K562 (cell line): Measurements from ENCODE around the gene DOK3. TPM values are rescaled to one million over a fixed set of nuclear protein-coding genes. Genes with fewer than 3 reads are reported as not detected.

Experiments
- CBFA2T3 ChIP-seq: fragments of 450-650 bp; IDR thresholded peaks from 2 replicates; pipeline ENCODE4 v1.6.1; 2017
- FUS ChIP-seq: fragments of 200-400 bp; formaldehyde crosslinking; optimal IDR thresholded peaks from 2 replicates; pipeline ENCODE3; 2017; ENCODE audit warnings: low read depth, low read length
- HEY1 ChIP-seq: fragments of 250-450 bp; sonication (Bioruptor Pico); IDR thresholded peaks from 2 replicates; pipeline ENCODE4 v1.5.0; 2020; ENCODE audit warnings: mild to moderate bottlenecking, moderate library complexity, borderline replicate concordance
- HSF4 ChIP-seq: fragments of 250-450 bp; sonication (Bioruptor Pico); IDR thresholded peaks from 2 replicates; pipeline ENCODE4 v2.1.2; 2022; ENCODE audit warnings: mild to moderate bottlenecking, moderate library complexity, borderline replicate concordance
- JUN ChIP-seq, 2 experiments: sonication (generic) in 1 of 2; formaldehyde crosslinking in 1 of 2; IDR thresholded peaks; 2 replicates each; pipeline versions ENCODE4 v1.6.1 to v1.8.0; 2012 to 2022; ENCODE audit warnings: borderline replicate concordance in 2 of 2, mild to moderate bottlenecking in 2 of 2, improper control_type of control experiment in 1 of 2, low read depth in 1 of 2, low read length in 1 of 2, missing genetic modification reagents in 1 of 2
- KHSRP ChIP-seq: fragments of 450-650 bp; IDR thresholded peaks from 2 replicates; pipeline ENCODE4 v1.6.1; 2017
- LEF1 ChIP-seq: fragments of 450-650 bp; IDR thresholded peaks from 2 replicates; pipeline ENCODE4 v1.6.1; 2016; ENCODE audit warnings: mild to moderate bottlenecking
- MITF ChIP-seq: IDR thresholded peaks from 2 replicates; pipeline ENCODE4 v1.6.1; 2014; ENCODE audit warnings: antibody characterized with exemption
- NBN ChIP-seq: fragments of 450-650 bp; IDR thresholded peaks from 2 replicates; pipeline ENCODE4 v1.6.1; 2016; ENCODE audit warnings: low read depth, mild to moderate bottlenecking
- NFE2 ChIP-seq: IDR thresholded peaks from 2 replicates; pipeline ENCODE4 v1.6.1; 2014; ENCODE audit warnings: antibody characterized with exemption, low read depth
- PHB ChIP-seq: fragments of 250-450 bp; sonication (Bioruptor Pico); IDR thresholded peaks from 2 replicates; pipeline ENCODE4 v1.5.0; 2021
- RAD21 ChIP-seq, 2 experiments: fragments of 250-450 bp in 1 of 2; fragments of 450-650 bp in 1 of 2; sonication (Bioruptor Pico) in 1 of 2; formaldehyde crosslinking in 1 of 2; IDR thresholded peaks in 1 of 2; conservative IDR thresholded peaks in 1 of 2; 2 replicates each; pipeline versions ENCODE4 v1.4.0 to v1.8.0; 2020 to 2022; ENCODE audit warnings: mild to moderate bottlenecking in 2 of 2, moderate library complexity in 1 of 2
- SMAD3 ChIP-seq: fragments of 450-650 bp; formaldehyde crosslinking; conservative IDR thresholded peaks from 2 replicates; pipeline ENCODE4 v1.4.0; 2020; ENCODE audit warnings: mild to moderate bottlenecking
- SNRNP70 ChIP-seq: fragments of 200-400 bp; formaldehyde crosslinking; optimal IDR thresholded peaks from 2 replicates; pipeline ENCODE3; 2017; ENCODE audit warnings: low read depth, low read length
- TRIM25 ChIP-seq: fragments of 450-650 bp; IDR thresholded peaks from 2 replicates; pipeline ENCODE4 v1.7.0; 2016; ENCODE audit warnings: borderline replicate concordance
- ZBTB1 ChIP-seq: sonication (generic); formaldehyde crosslinking; IDR thresholded peaks from 2 replicates; pipeline ENCODE4 v1.8.1; 2023; ENCODE audit warnings: missing genetic modification reagents, low read depth, mild to moderate bottlenecking, borderline replicate concordance
- ZNF239 ChIP-seq: fragments of 250-450 bp; sonication (Bioruptor Pico); IDR thresholded peaks from 2 replicates; pipeline ENCODE4 v1.4.0; 2020; ENCODE audit warnings: mild to moderate bottlenecking
- polyA plus RNA-seq, 8 experiments: library from polyadenylated mRNA; depleted of rRNA in 4 of 8; stranded (reverse) in 5 of 8; unstranded in 3 of 8; fragments of >200 nt; fragmentation: Nextera tagmentation in 2 of 8; fragmentation: Illumina TruSeq in 1 of 8; extraction: Ambion mirVana in 2 of 8; extraction: Trizol in 1 of 8; gene quantifications; 2 replicates each; pipeline versions ENCODE4 v1.2.1 to v1.2.3, GENCODE V29; 2011 to 2014; ENCODE audit warnings: inconsistent platforms in 1 of 8, missing spikeins in 1 of 8
- total RNA-seq, 7 experiments: library from RNA; depleted of rRNA in 6 of 7; stranded (reverse); fragments of >200 nt in 6 of 7; fragmentation: Illumina TruSeq in 2 of 7; extraction: Trizol in 2 of 7; gene quantifications; 2 replicates each; pipeline versions ENCODE4 v1.2.1 to v1.2.3, GENCODE V29; 2011 to 2021; ENCODE audit warnings: low replicate concordance in 1 of 7
- TF ChIP-seq, protein P1 (sequence below), 2 experiments: fragments of 200-800 bp in 1 of 2; sonication (Bioruptor generic) in 1 of 2; sonication (generic) in 1 of 2; formaldehyde crosslinking in 1 of 2; IDR thresholded peaks in 1 of 2; conservative IDR thresholded peaks in 1 of 2; 2 replicates each; pipeline versions ENCODE4 v1.5.0 to v1.6.1; 2016 to 2020; ENCODE audit warnings: missing compliant biosample characterization in 1 of 2, missing genetic modification characterization in 1 of 2, missing genetic modification reagents in 1 of 2
- TF ChIP-seq, protein P2 (sequence below): fragments of 450-650 bp; formaldehyde crosslinking; IDR thresholded peaks from 2 replicates; pipeline ENCODE4 v1.4.0; 2020; ENCODE audit warnings: mild to moderate bottlenecking, moderate library complexity
- TF ChIP-seq, protein P3 (sequence below): sonication (generic); formaldehyde crosslinking; IDR thresholded peaks from 2 replicates; pipeline ENCODE4 v1.9.0; 2022; ENCODE audit warnings: mild to moderate bottlenecking, missing genetic modification reagents

DOK3 gene
- total and polyA plus RNA-seq, 9 of the 15 experiments (the other 6 are each of a cell fraction or from before 2014, with no cell fraction given) = 1.3 to 23.0 (median 8.0) TPM

DNA sequence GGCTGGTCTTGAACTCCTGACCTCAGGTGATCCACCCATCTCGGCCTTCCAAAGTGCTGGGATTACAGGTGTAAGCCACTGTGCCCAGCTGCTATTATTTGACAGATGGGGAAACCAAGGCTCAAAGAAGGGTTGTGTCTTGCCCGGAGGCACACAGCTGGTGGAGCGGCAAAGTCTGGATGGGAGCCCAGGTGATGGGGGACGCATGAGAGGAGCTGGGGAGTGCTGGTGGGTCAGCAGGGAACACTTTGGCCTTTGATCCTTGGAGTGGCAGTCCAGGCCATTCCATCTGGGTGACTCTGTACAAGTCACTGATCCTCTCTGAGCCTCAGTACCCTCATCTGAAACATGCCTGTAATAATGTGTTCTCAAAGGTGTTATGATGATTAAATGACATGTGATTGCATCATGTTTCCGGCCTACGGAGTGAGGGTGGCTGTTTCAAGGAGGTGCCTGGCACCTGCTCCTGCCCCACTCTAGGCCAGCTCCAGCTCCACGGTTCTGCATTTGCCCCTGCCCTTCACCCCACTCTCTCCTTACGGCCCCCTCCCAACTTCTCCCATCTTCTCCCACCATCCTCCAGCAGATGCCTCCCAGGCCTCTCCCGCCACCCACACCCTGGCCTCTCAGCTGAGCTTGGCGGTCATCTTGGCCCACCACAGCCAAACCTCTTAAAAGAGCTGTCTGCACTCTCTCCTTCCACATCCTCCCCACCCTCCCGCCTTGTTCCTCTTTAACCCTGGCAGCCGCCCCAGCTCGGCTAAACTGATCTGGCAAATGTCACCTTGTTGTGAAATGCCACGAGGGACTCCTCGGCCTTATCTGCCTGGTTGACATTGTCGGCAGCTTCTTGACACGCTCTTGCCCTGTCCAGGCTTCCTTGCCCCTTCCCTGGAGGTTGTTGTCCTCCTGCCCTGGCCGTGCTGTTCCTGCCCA lies 30.6 kb downstream of the DOK3 start (continued):
- TF ChIP-seq, protein P1, sequence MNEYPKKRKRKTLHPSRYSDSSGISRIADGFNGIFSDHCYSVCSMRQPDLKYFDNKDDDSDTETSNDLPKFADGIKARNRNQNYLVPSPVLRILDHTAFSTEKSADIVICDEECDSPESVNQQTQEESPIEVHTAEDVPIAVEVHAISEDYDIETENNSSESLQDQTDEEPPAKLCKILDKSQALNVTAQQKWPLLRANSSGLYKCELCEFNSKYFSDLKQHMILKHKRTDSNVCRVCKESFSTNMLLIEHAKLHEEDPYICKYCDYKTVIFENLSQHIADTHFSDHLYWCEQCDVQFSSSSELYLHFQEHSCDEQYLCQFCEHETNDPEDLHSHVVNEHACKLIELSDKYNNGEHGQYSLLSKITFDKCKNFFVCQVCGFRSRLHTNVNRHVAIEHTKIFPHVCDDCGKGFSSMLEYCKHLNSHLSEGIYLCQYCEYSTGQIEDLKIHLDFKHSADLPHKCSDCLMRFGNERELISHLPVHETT (CRISPR knock-in tag; conservative IDR thresholded peaks at IDR 0.05 in 1 of 2, IDR thresholded peaks at IDR 0.05 in 1 of 2) = 0 out of 4 replicates have a peak, but pooled peaks of 1 of the 2 experiments have one; percentile 27
- TF ChIP-seq SMAD3 (CRISPR knock-in tag) = no peak
- TF ChIP-seq KHSRP = no peak
- no peak for TF ChIP-seq NFE2
- no peak for TF ChIP-seq LEF1
- TF ChIP-seq, protein P2, sequence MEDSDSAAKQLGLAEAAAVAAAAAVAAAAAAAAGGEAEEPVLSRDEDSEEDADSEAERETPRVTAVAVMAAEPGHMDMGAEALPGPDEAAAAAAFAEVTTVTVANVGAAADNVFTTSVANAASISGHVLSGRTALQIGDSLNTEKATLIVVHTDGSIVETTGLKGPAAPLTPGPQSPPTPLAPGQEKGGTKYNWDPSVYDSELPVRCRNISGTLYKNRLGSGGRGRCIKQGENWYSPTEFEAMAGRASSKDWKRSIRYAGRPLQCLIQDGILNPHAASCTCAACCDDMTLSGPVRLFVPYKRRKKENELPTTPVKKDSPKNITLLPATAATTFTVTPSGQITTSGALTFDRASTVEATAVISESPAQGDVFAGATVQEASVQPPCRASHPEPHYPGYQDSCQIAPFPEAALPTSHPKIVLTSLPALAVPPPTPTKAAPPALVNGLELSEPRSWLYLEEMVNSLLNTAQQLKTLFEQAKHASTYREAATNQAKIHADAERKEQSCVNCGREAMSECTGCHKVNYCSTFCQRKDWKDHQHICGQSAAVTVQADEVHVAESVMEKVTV = no peak
- TF ChIP-seq FUS = no peak
- no peak for TF ChIP-seq JUN (IDR thresholded peaks at IDR 0.05; ENCODE audit: borderline replicate concordance, low read depth, low read length)
- TF ChIP-seq JUN (CRISPR knock-in tag; IDR thresholded peaks at IDR 0.05; ENCODE audit: borderline replicate concordance) = 0 out of 2 replicates have a peak, but pooled peaks have one; percentile 9
- no peak; the same call in 1 of the 2 replicates for TF ChIP-seq ZNF239 (CRISPR knock-in tag)
- TF ChIP-seq HEY1 = no peak
- TF ChIP-seq PHB (CRISPR knock-in tag) = no peak
- no peak for TF ChIP-seq NBN
- TF ChIP-seq HSF4 (CRISPR knock-in tag) = no peak
- no peak for TF ChIP-seq TRIM25
- TF ChIP-seq ZBTB1 = no peak
- no peak for TF ChIP-seq CBFA2T3
- TF ChIP-seq, protein P3, sequence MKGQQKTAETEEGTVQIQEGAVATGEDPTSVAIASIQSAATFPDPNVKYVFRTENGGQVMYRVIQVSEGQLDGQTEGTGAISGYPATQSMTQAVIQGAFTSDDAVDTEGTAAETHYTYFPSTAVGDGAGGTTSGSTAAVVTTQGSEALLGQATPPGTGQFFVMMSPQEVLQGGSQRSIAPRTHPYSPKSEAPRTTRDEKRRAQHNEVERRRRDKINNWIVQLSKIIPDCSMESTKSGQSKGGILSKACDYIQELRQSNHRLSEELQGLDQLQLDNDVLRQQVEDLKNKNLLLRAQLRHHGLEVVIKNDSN = no peak
- no peak for TF ChIP-seq SNRNP70
- no peak for TF ChIP-seq RAD21 (CRISPR knock-in tag; conservative IDR thresholded peaks at IDR 0.05 in 1 of 2, IDR thresholded peaks at IDR 0.05 in 1 of 2)
- TF ChIP-seq MITF = no peak
